Left lung (tissue), 10 donors: ENCODE measurements around the gene TBC1D22B. TPM values are rescaled to one million over a fixed set of nuclear protein-coding genes. Genes with fewer than 3 reads are reported as not detected.

Source experiments
- ATAC-seq: fragments of 200-7000 bp; cut with Tn5 transposase; one replicate; pipeline ENCODE4 v1.9.1; 2020; ENCODE audit warnings: moderate library complexity
- DNase-seq, 4 donors: peaks; one replicate each; pipeline ENCODE4 v3.0.0-alpha.2; 2013 to 2020
- H3K27ac ChIP-seq, 2 donors: fragments of 200-600 bp; sonication (generic) in 1 of 2; one replicate each; pipeline versions ENCODE4 v1.5.0 to v1.8.0; 2020 to 2021
- H3K27me3 ChIP-seq, 2 donors: fragments of 200-600 bp; sonication (generic) in 1 of 2; one replicate each; pipeline versions ENCODE4 v1.5.0 to v1.8.0; 2020 to 2021
- H3K36me3 ChIP-seq, 2 donors: fragments of 200-600 bp; sonication (generic) in 1 of 2; one replicate each; pipeline versions ENCODE4 v1.5.0 to v1.8.0; 2020 to 2021
- H3K4me1 ChIP-seq, 2 donors: fragments of 200-600 bp; one replicate each; pipeline ENCODE4 v1.8.0; 2021
- H3K4me3 ChIP-seq, 2 donors: fragments of 200-600 bp; sonication (generic) in 1 of 2; one replicate each; pipeline versions ENCODE4 v1.5.0 to v1.8.0; 2020 to 2021; ENCODE audit warnings: mild to moderate bottlenecking in 1 of 2
- H3K9me3 ChIP-seq, 2 donors: fragments of 200-600 bp; sonication (generic) in 1 of 2; one replicate each; pipeline versions ENCODE4 v1.5.0 to v1.8.0; 2020 to 2021
- CTCF ChIP-seq, 2 donors: fragments of 200-600 bp; sonication (generic) in 1 of 2; IDR thresholded peaks; one replicate each; pipeline versions ENCODE4 v1.5.0 to v1.8.0; 2021; ENCODE audit warnings: antibody characterized with exemption in 2 of 2
- intact Hi-C, 2 donors: fragments of 100-400 bp; cut with DNase I; formaldehyde crosslinking; loops; one replicate each; pipeline versions ENCODE4 v1.11.2 to v1.14.2; 2022
- polyA plus RNA-seq, 6 donors: library from polyadenylated mRNA; unstranded; fragments of 120-200 nt; gene quantifications; one replicate each; pipeline ENCODE4 v1.2.1, GENCODE V29; 2013; ENCODE audit not compliant: insufficient read length in 6 of 6
- total RNA-seq, 2 donors: library from RNA; stranded (reverse); fragmentation: NEBNext Ultra II Directional; extraction: Animal tissue kit (Norgen Biotek cat#: 25700); gene quantifications; one replicate each; pipeline ENCODE4 v1.2.1, GENCODE V29; 2021
- donor health status: DM: no; HTN: yes; CAD: no.
- donor health status: DM: no; HTN: no; CAD: no.

TBC1D22B gene
- total and polyA plus RNA-seq, 8 donors: 10.7 to 14.6 (median 12.8) TPM

GRCh38 chr6:37283268-37283667 lies 25.7 kb downstream of the TBC1D22B start:
- Histone ChIP-seq H3K27ac (peak overlapping the region in 1 of 2 donors; percentile 11), H3K4me3 (no peak overlapping the region), H3K4me1 (peaks cover 0 to 29% of the 10 kb centered on the region in 2 donors), H3K27me3 (no peaks in the 10 kb centered on the region), H3K9me3 (no peaks in the 10 kb centered on the region), H3K36me3 (peaks cover 0 to 67% of the 10 kb centered on the region in 2 donors)
- DNase-seq: peak in 1 of 4 donors; percentile 42
- intact Hi-C loops: no loop called here
- TF ChIP-seq CTCF (IDR thresholded peaks at IDR 0.05): no peak
- no peak for ATAC-seq

- H3K9me3 ChIP-seq: no peaks in the 10 kb centered on the region
- peak overlapping the region in 1 of 2 donors; percentile 11 for H3K27ac ChIP-seq
- DNase-seq: peak in 2 of 4 donors; percentile 48 to 59
Observed at GRCh38 chr6:37283671-37284151, 26.1 kb downstream of the TBC1D22B start.

GRCh38 chr6:37284781-37285180 lies 27.2 kb downstream of the TBC1D22B start:
- H3K4me3 ChIP-seq: no peak overlapping the region
- peaks cover 0 to 18% of the 10 kb centered on the region in 2 donors for H3K4me1 ChIP-seq
- intact Hi-C loops: no loop called here
- TF ChIP-seq CTCF (IDR thresholded peaks at IDR 0.05): no peak
- H3K9me3 ChIP-seq: no peaks in the 10 kb centered on the region
- H3K36me3 ChIP-seq: peaks cover 0 to 76% of the 10 kb centered on the region in 2 donors
- no peak overlapping the region for H3K27ac ChIP-seq
- ATAC-seq (no peak), DNase-seq (no peak)
- H3K27me3 ChIP-seq: no peaks in the 10 kb centered on the region

More at GRCh38 chr6:37283671-37284151, 26.1 kb downstream of the TBC1D22B start:
- Histone ChIP-seq H3K27me3 (no peaks in the 10 kb centered on the region), H3K4me1 (peaks cover 0 to 28% of the 10 kb centered on the region in 2 donors), H3K36me3 (peaks cover 0 to 67% of the 10 kb centered on the region in 2 donors), H3K4me3 (no peak overlapping the region)
- TF ChIP-seq CTCF (IDR thresholded peaks at IDR 0.05): no peak
- intact Hi-C loops: no loop called here
- ATAC-seq: peak; percentile 29

- H3K4me3 ChIP-seq: no peak overlapping the region
- peaks cover 0 to 7% of the 10 kb centered on the region in 2 donors for H3K4me1 ChIP-seq
- peaks cover 0 to 79% of the 10 kb centered on the region in 2 donors for H3K36me3 ChIP-seq
- no peak for TF ChIP-seq CTCF (IDR thresholded peaks at IDR 0.05)
- no peak overlapping the region for H3K27ac ChIP-seq
- ATAC-seq (no peak), DNase-seq (no peak)
- no peaks in the 10 kb centered on the region for H3K27me3 ChIP-seq
- H3K9me3 ChIP-seq: no peaks in the 10 kb centered on the region
- intact Hi-C loops: no loop called here
Observed at GRCh38 chr6:37285861-37286311, 28.3 kb downstream of the TBC1D22B start.

GRCh38 chr6:37287519-37288157 lies 30.1 kb downstream of the TBC1D22B start:
- no peak for ATAC-seq
- H3K27ac ChIP-seq: no peak overlapping the region
- no peak overlapping the region for H3K4me3 ChIP-seq
- intact Hi-C loops: no loop called here
- no peaks in the 10 kb centered on the region for H3K27me3 ChIP-seq
- no peak for DNase-seq
- no peaks in the 10 kb centered on the region for H3K9me3 ChIP-seq
- no peaks in the 10 kb centered on the region for H3K4me1 ChIP-seq
- peaks cover 0 to 83% of the 10 kb centered on the region in 2 donors for H3K36me3 ChIP-seq
- no peak for TF ChIP-seq CTCF (IDR thresholded peaks at IDR 0.05)
